Eye (tissue), 1 donor: ENCODE results near the gene MCL1.

Experiments
- DNase-seq: peaks from one replicate; pipeline ENCODE4 v3.0.0-alpha.2; 2015

Gene MCL1

GRCh38 chr1:150555971-150556865, 23.2 kb downstream of the MCL1 start:
- DNase-seq, result no peak

GRCh38 chr1:150555198-150555970, 24.0 kb downstream of the MCL1 start:
- no peak for DNase-seq

- DNase-seq, result no peak
These were observed 25.3 kb downstream of the MCL1 start for GRCh38 chr1:150554086-150554452.

- DNase-seq, result no peak
These were observed 25.9 kb downstream of the MCL1 start for GRCh38 chr1:150553392-150554085.

GRCh38 chr1:150552911-150553289, 26.5 kb downstream of the MCL1 start:
- DNase-seq, result no peak

GRCh38 chr1:150552128-150552910, 27.1 kb downstream of the MCL1 start:
- DNase-seq, result no peak

- no peak for DNase-seq
These were observed 27.7 kb downstream of the MCL1 start for GRCh38 chr1:150551784-150552127.

- DNase-seq, result no peak
These were observed 28.2 kb downstream of the MCL1 start for GRCh38 chr1:150551051-150551783.

GRCh38 chr1:150550222-150551050, 29.0 kb downstream of the MCL1 start:
- DNase-seq, result peak; percentile 50

GRCh38 chr1:150549496-150550221, 29.8 kb downstream of the MCL1 start:
- DNase-seq, result peak; percentile 73

GRCh38 chr1:150548632-150549495, 30.5 kb downstream of the MCL1 start, which contains the start of gene ADAMTSL4:
ADAMTSL4 (plus strand) TSS chr1:150549408; CDS start chr1:150552289, 2,881 bp downstream.
- DNase-seq, result peak; percentile 86

GRCh38 chr1:150548324-150548631, 31.1 kb downstream of the MCL1 start:
- no peak for DNase-seq

- no peak for DNase-seq
These were observed 33.0 kb downstream of the MCL1 start for GRCh38 chr1:150546294-150546937.

- no peak for DNase-seq
These were observed 33.9 kb downstream of the MCL1 start for GRCh38 chr1:150545486-150546032.

GRCh38 chr1:150544204-150544603, 35.2 kb downstream of the MCL1 start:
- peak; percentile 44 for DNase-seq

- peak; percentile 63 for DNase-seq
These were observed 35.8 kb downstream of the MCL1 start for GRCh38 chr1:150543500-150544143.

GRCh38 chr1:150537732-150538684, 41.4 kb downstream of the MCL1 start:
- DNase-seq, result peak; percentile 20
